WERI-Rb-1 (cell line): Measurements from ENCODE around the gene ZNF277.

Source experiments
- DNase-seq: peaks from one replicate; pipeline ENCODE4 v3.0.0-alpha.2; 2020
- H3K27ac ChIP-seq: fragments of 250-450 bp; sonication (Bioruptor Pico); 2 replicates; pipeline ENCODE4 v1.5.1; 2020; ENCODE audit warnings: mild to moderate bottlenecking, moderate library complexity
- H3K27me3 ChIP-seq: fragments of 250-450 bp; sonication (Bioruptor Pico); 2 replicates; pipeline ENCODE4 v1.5.1; 2021; ENCODE audit warnings: mild to moderate bottlenecking, low read depth, moderate library complexity; ENCODE audit not compliant: insufficient read depth, severe bottlenecking
- H3K36me3 ChIP-seq: fragments of 250-450 bp; sonication (Bioruptor Pico); 2 replicates; pipeline ENCODE4 v1.5.1; 2020; ENCODE audit warnings: mild to moderate bottlenecking, moderate library complexity
- H3K4me3 ChIP-seq: 2 replicates; pipeline ENCODE4 v1.5.1; 2011; ENCODE audit warnings: low read depth, mild to moderate bottlenecking, control low read depth, low read length
- H3K9me3 ChIP-seq: fragments of 250-450 bp; sonication (Bioruptor Pico); 2 replicates; pipeline ENCODE4 v1.5.1; 2021; ENCODE audit warnings: mild to moderate bottlenecking, moderate library complexity; ENCODE audit not compliant: severe bottlenecking
- CTCF ChIP-seq: IDR thresholded peaks from 2 replicates; pipeline ENCODE4 v1.5.1; 2011; ENCODE audit warnings: low read depth, mild to moderate bottlenecking, control low read depth, inconsistent platforms, low read length

Gene ZNF277

DNA sequence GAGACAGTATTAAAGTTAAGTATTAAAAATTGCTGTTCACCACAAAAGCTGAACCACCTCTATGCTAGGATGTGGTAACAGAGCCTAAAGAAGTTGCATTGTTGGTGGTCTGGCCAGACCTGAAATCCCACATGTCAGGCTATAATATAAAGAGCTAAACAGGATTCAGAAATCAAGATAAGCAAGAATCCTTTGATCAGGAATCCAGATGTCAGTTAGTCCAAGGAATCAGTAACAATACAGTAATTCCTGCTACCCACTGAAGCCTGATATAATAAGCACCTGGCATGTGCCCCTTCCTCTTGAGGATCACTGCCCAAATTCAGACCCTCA is 48.9 kb downstream of the ZNF277 start:
- Histone ChIP-seq H3K4me3 (no peak overlapping the region), H3K27me3 (no peaks in the 10 kb centered on the region), H3K27ac (no peak overlapping the region), H3K9me3 (no peaks in the 10 kb centered on the region), H3K36me3 (no peaks in the 10 kb centered on the region)
- DNase-seq = no peak
- TF ChIP-seq CTCF = no peak

- no peak overlapping the region for H3K4me3 ChIP-seq
- H3K27ac ChIP-seq = no peak overlapping the region
- no peak for DNase-seq
- no peak for TF ChIP-seq CTCF
- H3K9me3 ChIP-seq = no peaks in the 10 kb centered on the region
- no peaks in the 10 kb centered on the region for H3K36me3 ChIP-seq
- no peaks in the 10 kb centered on the region for H3K27me3 ChIP-seq
Measured at GRCh38 chr7:112257073-112257472, 50.6 kb downstream of the ZNF277 start.

GRCh38 chr7:112260911-112261310 is 54.4 kb downstream of the ZNF277 start:
- no peak overlapping the region for H3K4me3 ChIP-seq

GRCh38 chr7:112262036-112262435 is 55.5 kb downstream of the ZNF277 start:
- Histone ChIP-seq H3K27me3 (no peaks in the 10 kb centered on the region), H3K4me3 (no peak overlapping the region), H3K27ac (no peak overlapping the region), H3K9me3 (no peaks in the 10 kb centered on the region), H3K36me3 (no peaks in the 10 kb centered on the region)
- no peak for TF ChIP-seq CTCF
- no peak for DNase-seq

More at GRCh38 chr7:112260911-112261310, 54.4 kb downstream of the ZNF277 start:
- Histone ChIP-seq H3K9me3 (no peaks in the 10 kb centered on the region), H3K27me3 (no peaks in the 10 kb centered on the region), H3K27ac (no peak overlapping the region), H3K36me3 (no peaks in the 10 kb centered on the region)
- no peak for DNase-seq
- TF ChIP-seq CTCF = no peak

DNA sequence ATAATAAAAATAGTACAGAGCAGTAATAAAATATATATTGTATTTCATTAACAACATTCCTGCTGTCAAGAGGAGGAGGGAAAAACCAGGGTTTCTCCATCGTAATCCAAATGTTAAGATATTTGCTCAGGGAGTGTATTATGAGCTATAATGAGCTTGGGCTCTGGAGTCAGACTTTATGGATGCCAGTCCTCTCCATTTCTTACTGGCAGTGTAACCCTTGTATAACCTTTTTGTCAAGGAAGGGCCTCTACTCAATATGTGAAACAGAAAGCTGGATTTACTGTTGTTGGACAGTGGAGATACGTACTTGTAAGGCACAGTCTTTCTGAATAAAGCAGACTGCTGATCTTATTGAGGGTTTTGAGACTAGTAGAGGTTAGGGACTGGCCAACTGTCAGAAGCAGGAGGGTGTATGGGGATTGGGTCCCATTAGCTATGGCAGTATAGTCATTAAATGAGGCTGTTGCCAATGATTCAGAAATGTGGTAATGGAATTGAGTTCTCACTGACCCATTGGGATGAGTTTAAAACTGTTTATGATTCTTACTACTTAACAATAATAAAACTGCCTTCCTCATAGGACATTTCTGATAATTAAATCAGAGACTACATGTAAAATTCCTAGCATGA is 56.5 kb downstream of the ZNF277 start:
- H3K9me3 ChIP-seq = no peaks in the 10 kb centered on the region
- no peak for TF ChIP-seq CTCF
- H3K4me3 ChIP-seq = no peak overlapping the region
- DNase-seq = no peak
- no peaks in the 10 kb centered on the region for H3K36me3 ChIP-seq
- H3K27me3 ChIP-seq = no peaks in the 10 kb centered on the region
- no peak overlapping the region for H3K27ac ChIP-seq

- no peaks in the 10 kb centered on the region for H3K27me3 ChIP-seq
- no peak for TF ChIP-seq CTCF
- DNase-seq = no peak
- no peak overlapping the region for H3K4me3 ChIP-seq
- no peaks in the 10 kb centered on the region for H3K36me3 ChIP-seq
- no peaks in the 10 kb centered on the region for H3K9me3 ChIP-seq
- H3K27ac ChIP-seq = no peak overlapping the region
Measured at GRCh38 chr7:112263519-112263918, 57.0 kb downstream of the ZNF277 start.
